A673 (cell line): Measurements from ENCODE around the gene MROH2A. TPM values are rescaled to one million over a fixed set of nuclear protein-coding genes. Genes with fewer than 3 reads are reported as not detected.

Experiments used
- BruUV-seq: library from RNA; stranded (reverse); fragments of 400-500 nt; replicated peaks from 2 replicates; lab custom pipeline; 2021; lab: Mats Ljungman, UMichigan
- CTCF ChIA-PET: fragments of 300-600 bp; sonication (Branson Sonifier 250); formaldehyde crosslinking; loops from one replicate; lab custom pipeline; 2022; ENCODE audit warnings: antibody characterized with exemption; lab: Charles Lee
- POLR2A ChIA-PET: fragments of 300-600 bp; sonication (Branson Sonifier 250); formaldehyde crosslinking; loops from one replicate; lab custom pipeline; 2022; ENCODE audit warnings: antibody characterized with exemption; ENCODE audit not compliant: low non-redundant PET; lab: Charles Lee
- DNase-seq: peaks from one replicate; pipeline ENCODE4 v3.0.0-alpha.2; 2015; ENCODE audit warnings: low spot score
- H3K27ac ChIP-seq: fragments of 200-600 bp; sonication (generic); 2 replicates; pipeline ENCODE4 v1.5.1; 2016; ENCODE audit warnings: mixed run types, low read depth, mild to moderate bottlenecking, mixed read lengths, antibody characterized with exemption, low read length; ENCODE audit not compliant: poor library complexity, severe bottlenecking
- H3K27me3 ChIP-seq: fragments of 200-600 bp; sonication (generic); replicated peaks from 2 replicates; pipeline ENCODE4 v1.6.1; 2017; ENCODE audit warnings: mixed run types, low read depth, mild to moderate bottlenecking, mixed read lengths, antibody characterized with exemption, low read length; ENCODE audit not compliant: insufficient read depth, poor library complexity
- H3K36me3 ChIP-seq: fragments of 200-600 bp; sonication (generic); 2 replicates; pipeline ENCODE4 v1.6.1; 2016; ENCODE audit warnings: mixed run types, mild to moderate bottlenecking, mixed read lengths, antibody characterized with exemption, low read length; ENCODE audit not compliant: insufficient read depth, poor library complexity, severe bottlenecking
- H3K4me1 ChIP-seq: fragments of 200-600 bp; sonication (generic); 2 replicates; pipeline ENCODE4 v1.6.1; 2017; ENCODE audit warnings: mixed run types, mild to moderate bottlenecking, mixed read lengths, antibody characterized with exemption, low read length; ENCODE audit not compliant: insufficient read depth, poor library complexity, severe bottlenecking
- H3K4me3 ChIP-seq: fragments of 200-600 bp; sonication (generic); 2 replicates; pipeline ENCODE4 v1.5.1; 2016; ENCODE audit warnings: low read depth, mixed run types, mild to moderate bottlenecking, mixed read lengths, low read length; ENCODE audit not compliant: poor library complexity, severe bottlenecking
- H3K9me3 ChIP-seq: fragments of 200-600 bp; sonication (generic); 2 replicates; pipeline ENCODE4 v1.6.1; 2016; ENCODE audit warnings: mixed run types, low read depth, mild to moderate bottlenecking, mixed read lengths, antibody characterized with exemption, low read length; ENCODE audit not compliant: poor library complexity, severe bottlenecking
- EZH2 ChIP-seq: fragments of 200-600 bp; sonication (generic); IDR thresholded peaks from 2 replicates; pipeline ENCODE4 v1.6.1; 2017; ENCODE audit warnings: borderline replicate concordance, low read depth, mild to moderate bottlenecking, mixed read lengths, antibody characterized with exemption, low read length; ENCODE audit not compliant: poor library complexity, severe bottlenecking
- intact Hi-C: fragments of 100-400 bp; cut with micrococcal nuclease; formaldehyde crosslinking; loops from one replicate; pipeline ENCODE4 v1.10.0; 2022; ENCODE audit not compliant: unreplicated experiment
- total RNA-seq: library from RNA; stranded (reverse); gene quantifications from 2 replicates; pipeline ENCODE4 v1.2.3, GENCODE V29; 2021
- TF ChIP-seq, protein P1 (sequence below): fragments of 300-800, 200-600 bp; sonication (generic); conservative IDR thresholded peaks from 2 replicates; pipeline ENCODE4 v1.5.1; 2017; ENCODE audit warnings: low read depth, mild to moderate bottlenecking, antibody characterized with exemption, low read length, moderate library complexity, mixed read lengths

Gene MROH2A
- total RNA-seq, 1 experiment from 2014 or later, result 1.3 TPM

DNA sequence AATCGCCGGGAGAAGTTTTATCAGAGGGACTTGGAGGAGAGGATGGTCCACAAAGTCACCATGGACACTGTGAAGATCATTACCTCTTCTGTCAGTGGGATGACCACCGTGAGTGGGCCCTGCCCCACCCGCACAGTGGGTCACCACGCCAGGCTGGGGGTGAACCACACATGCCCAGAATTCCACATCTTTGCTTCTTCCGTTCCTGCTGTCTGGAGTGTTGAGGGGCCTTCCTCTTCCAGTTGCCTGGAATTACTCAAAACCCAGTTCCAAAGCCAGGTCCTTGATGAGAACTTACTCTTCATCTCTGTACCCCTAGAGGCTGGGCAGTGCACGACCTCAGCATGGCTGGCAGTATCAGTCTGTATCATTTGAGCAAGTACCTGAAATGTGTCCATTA lies 22.1 kb downstream of the MROH2A start:
- no peak for TF ChIP-seq EZH2
- TF ChIP-seq, protein P1, sequence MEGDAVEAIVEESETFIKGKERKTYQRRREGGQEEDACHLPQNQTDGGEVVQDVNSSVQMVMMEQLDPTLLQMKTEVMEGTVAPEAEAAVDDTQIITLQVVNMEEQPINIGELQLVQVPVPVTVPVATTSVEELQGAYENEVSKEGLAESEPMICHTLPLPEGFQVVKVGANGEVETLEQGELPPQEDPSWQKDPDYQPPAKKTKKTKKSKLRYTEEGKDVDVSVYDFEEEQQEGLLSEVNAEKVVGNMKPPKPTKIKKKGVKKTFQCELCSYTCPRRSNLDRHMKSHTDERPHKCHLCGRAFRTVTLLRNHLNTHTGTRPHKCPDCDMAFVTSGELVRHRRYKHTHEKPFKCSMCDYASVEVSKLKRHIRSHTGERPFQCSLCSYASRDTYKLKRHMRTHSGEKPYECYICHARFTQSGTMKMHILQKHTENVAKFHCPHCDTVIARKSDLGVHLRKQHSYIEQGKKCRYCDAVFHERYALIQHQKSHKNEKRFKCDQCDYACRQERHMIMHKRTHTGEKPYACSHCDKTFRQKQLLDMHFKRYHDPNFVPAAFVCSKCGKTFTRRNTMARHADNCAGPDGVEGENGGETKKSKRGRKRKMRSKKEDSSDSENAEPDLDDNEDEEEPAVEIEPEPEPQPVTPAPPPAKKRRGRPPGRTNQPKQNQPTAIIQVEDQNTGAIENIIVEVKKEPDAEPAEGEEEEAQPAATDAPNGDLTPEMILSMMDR, result no peak
- intact Hi-C loops, result no loop called here
- ChIA-PET CTCF (no interaction called here), POLR2A (no interaction called here)
- no peak for DNase-seq
- H3K27me3 ChIP-seq, result no peaks in the 10 kb centered on the region
- H3K4me1 ChIP-seq, result no peaks in the 10 kb centered on the region
- no peaks in the 10 kb centered on the region for H3K9me3 ChIP-seq
- no peak overlapping the region for H3K4me3 ChIP-seq
- no TSS peak for BruUV-seq
- H3K36me3 ChIP-seq, result no peaks in the 10 kb centered on the region
- H3K27ac ChIP-seq, result no peak overlapping the region

DNA sequence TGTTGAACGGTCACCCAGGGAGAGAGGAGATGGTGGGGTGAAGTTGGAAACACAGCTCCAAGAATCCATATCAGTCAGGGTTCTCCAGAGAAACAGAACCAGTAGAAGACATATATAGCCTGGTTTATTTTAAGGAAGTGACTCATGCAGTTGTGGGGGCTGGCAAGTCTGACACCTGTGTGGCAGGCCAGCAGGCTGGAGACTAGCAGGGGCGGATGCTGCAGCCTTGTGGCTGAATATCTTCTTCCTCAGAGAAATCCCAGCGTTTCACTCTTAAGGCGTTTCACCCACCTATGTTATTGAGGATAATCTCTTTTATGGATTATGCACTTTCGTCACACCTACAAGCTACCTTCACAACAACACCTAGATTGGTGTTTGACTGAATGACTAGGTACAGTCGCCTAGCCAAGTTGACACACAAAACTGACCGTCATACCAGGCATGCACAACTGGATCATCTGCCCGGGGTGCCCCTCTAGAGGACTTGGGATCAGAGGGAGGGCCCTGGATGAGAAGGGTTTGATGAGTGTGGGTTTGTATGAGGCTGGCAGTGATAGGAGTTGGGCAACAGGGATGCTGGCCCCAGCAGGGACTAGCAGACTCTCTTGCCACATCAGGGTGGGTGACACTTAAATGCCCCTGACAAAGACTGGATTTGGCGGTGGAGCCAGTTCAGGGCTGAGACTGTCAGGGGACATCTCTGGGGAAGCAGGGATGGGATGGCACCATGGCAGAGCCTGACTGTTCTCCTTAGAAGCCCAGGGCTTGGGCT lies 23.4 kb downstream of the MROH2A start:
- Histone ChIP-seq H3K27me3 (no peaks in the 10 kb centered on the region), H3K4me3 (no peak overlapping the region), H3K27ac (no peak overlapping the region), H3K9me3 (no peaks in the 10 kb centered on the region), H3K36me3 (no peaks in the 10 kb centered on the region), H3K4me1 (no peaks in the 10 kb centered on the region)
- BruUV-seq, result no TSS peak
- intact Hi-C loops, result no loop called here
- ChIA-PET POLR2A (no interaction called here), CTCF (no interaction called here)
- TF ChIP-seq, protein P1, result no peak
- no peak for TF ChIP-seq EZH2
- DNase-seq, result no peak

DNA sequence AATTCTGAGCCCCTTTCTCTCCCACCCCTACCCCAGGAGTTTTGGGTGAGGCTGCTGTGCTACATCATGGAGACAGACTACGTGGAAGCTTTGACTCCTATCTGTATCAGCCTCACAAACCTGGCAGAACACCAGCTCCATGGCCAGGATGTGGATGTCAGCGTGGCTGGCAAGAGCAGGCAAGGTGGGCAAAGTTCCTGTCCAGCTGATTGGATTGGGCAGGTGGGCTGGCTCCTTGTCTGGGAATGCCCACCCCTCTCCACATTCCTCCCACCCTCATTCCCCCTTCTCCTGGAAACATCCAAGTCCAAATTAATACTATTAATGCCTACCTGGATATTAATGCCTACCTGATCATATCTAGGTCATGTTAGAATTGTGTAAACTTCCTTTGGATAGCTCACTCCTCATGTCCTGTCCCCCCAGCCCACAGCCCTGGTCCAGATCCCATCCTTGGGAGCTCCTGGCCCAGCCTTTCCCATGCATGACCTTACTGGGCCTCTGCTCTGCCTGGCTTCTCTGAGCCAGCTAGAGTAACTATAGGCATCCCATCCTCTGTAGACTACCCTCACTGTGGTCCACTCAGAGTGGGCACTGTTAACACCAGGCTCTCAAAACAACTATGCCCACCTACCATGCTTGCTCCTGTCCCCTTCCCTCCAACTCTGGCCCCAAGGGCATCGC lies 24.1 kb downstream of the MROH2A start:
- Histone ChIP-seq H3K27me3 (no peaks in the 10 kb centered on the region), H3K4me1 (no peaks in the 10 kb centered on the region), H3K4me3 (no peak overlapping the region), H3K9me3 (no peaks in the 10 kb centered on the region), H3K27ac (no peak overlapping the region), H3K36me3 (no peaks in the 10 kb centered on the region)
- TF ChIP-seq EZH2, result no peak
- TF ChIP-seq, protein P1, result no peak
- intact Hi-C loops, result no loop called here
- BruUV-seq, result no TSS peak
- CTCF ChIA-PET, result no interaction called here
- POLR2A ChIA-PET, result no interaction called here
- no peak for DNase-seq
